ENCODE data around the gene UNC5A. TPM values are rescaled to one million over a fixed set of nuclear protein-coding genes. Genes with fewer than 3 reads are reported as not detected.
A peak's percentile ranks its signal among the peaks of the same experiment; 100 is the strongest.

The UNC5A gene
- polyA plus RNA-seq, 1 of the 3 experiments (the other 2 are of a cell fraction), result 0.46 TPM

DNA sequence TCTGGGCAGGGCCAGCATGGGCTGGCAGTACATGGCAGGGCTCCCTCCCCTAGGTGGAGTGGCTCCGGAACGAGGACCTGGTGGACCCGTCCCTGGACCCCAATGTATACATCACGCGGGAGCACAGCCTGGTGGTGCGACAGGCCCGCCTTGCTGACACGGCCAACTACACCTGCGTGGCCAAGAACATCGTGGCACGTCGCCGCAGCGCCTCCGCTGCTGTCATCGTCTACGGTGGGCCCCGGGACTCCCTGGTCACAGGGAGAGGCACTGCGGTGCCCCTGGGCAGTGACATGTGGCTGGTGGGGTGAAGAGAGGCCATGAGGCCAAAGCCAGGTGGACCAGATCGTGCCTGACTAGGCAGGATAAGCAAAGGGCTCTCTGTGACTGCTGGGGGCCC is 58.4 kb downstream of the UNC5A start:
- no peak overlapping the region for H3K9ac ChIP-seq
- CTCF ChIA-PET, result interaction anchor here (2.1 to 2.3 kb wide), 2 partner anchors 13 to 55 kb away, joined by 11 to 13 read pairs; no protein-coding TSS in a partner anchor
- no peak overlapping the region for H2AFZ ChIP-seq (ENCODE audit: low read depth)
- no peaks in the 10 kb centered on the region for H3F3A ChIP-seq (replicated peaks; ENCODE audit: insufficient read depth)
- POLR2A ChIA-PET, result no interaction called here
- H3K9me3 ChIP-seq, result no peaks in the 10 kb centered on the region
- peaks cover 4% of the 10 kb centered on the region; the same call in 1 of the 2 replicates for H3K27me3 ChIP-seq (ENCODE audit: insufficient read depth)
- H3K4me2 ChIP-seq, result no peak overlapping the region
- no peak for DNase-seq
- H3K27ac ChIP-seq (ENCODE audit: low read depth in 2 of 2, low read length in 1 of 2), result peak overlapping the region in 1 of 2 experiments; percentile 16; a peak in 1 of 4 replicates
- no peaks in the 10 kb centered on the region for H3K79me2 ChIP-seq (ENCODE audit: insufficient read depth)
- TF ChIP-seq RFX5 (IDR thresholded peaks at IDR 0.05; ENCODE audit: low read length) (no peak), EP300 (IDR thresholded peaks at IDR 0.05; ENCODE audit: borderline replicate concordance in 1 of 2, low read depth in 1 of 2, low read length in 1 of 2) (no peak), TAF1 (IDR thresholded peaks at IDR 0.05; ENCODE audit: borderline replicate concordance, low read depth, low read length) (no peak), RAD21 (IDR thresholded peaks at IDR 0.05; ENCODE audit: low read length) (no peak), FOXM1 (IDR thresholded peaks at IDR 0.05; ENCODE audit: low read depth) (no peak), RXRA (IDR thresholded peaks at IDR 0.05; ENCODE audit: borderline replicate concordance, low read depth) (no peak)
- WGBS (ENCODE audit: low lambda C conversion rate), result 75% methylated on average over 15 of the region's 20 CpGs
- H3K4me1 ChIP-seq (ENCODE audit: control insufficient read depth in 1 of 2, insufficient read depth in 2 of 2, low read depth in 1 of 2, low read length in 1 of 2), result peaks cover 0 to 52% of the 10 kb centered on the region in 2 experiments; a peak in 2 of 4 replicates
- H3K4me3 ChIP-seq (ENCODE audit: low read depth in 2 of 2, low read length in 1 of 2), result no peak overlapping the region
- no peaks in the 10 kb centered on the region for H3K36me3 ChIP-seq (replicated peaks in 1 of 2; ENCODE audit: control insufficient read depth in 1 of 2, insufficient read depth in 2 of 2, low read length in 1 of 2)
- H3K9me2 ChIP-seq, result no peaks in the 10 kb centered on the region
- H4K20me1 ChIP-seq (ENCODE audit: insufficient read depth), result no peaks in the 10 kb centered on the region

DNA sequence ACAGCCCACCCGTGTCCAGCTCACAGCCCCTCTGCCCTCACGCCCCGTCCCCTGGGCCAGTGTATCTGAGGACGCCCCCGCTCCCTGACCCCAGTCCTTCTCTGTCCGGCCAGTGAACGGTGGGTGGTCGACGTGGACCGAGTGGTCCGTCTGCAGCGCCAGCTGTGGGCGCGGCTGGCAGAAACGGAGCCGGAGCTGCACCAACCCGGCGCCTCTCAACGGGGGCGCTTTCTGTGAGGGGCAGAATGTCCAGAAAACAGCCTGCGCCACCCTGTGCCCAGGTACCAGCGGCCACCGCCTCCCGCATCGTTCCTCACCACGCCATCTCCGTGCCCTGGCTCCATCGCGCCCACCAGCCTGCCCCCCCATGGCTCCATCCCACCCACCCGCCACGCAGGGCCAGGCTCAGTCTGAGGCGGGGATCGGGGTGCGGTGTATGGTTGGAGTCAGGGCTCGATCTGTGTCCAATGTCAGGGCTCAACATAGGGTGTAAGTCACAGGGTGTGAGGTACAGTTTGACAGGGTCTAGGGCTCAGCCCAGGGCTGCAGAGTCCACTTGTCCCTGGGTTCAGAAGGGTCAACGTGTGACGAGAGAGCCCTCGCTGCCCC is 59.2 kb downstream of the UNC5A start:
- 74% methylated on average over 27 of the region's 38 CpGs for WGBS (ENCODE audit: low lambda C conversion rate)
- no peak for TF ChIP-seq RXRA (IDR thresholded peaks at IDR 0.05; ENCODE audit: borderline replicate concordance, low read depth)
- TF ChIP-seq, protein P1, sequence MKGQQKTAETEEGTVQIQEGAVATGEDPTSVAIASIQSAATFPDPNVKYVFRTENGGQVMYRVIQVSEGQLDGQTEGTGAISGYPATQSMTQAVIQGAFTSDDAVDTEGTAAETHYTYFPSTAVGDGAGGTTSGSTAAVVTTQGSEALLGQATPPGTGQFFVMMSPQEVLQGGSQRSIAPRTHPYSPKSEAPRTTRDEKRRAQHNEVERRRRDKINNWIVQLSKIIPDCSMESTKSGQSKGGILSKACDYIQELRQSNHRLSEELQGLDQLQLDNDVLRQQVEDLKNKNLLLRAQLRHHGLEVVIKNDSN (IDR thresholded peaks at IDR 0.05; ENCODE audit: borderline replicate concordance, low read depth), result no peak
- no peak for TF ChIP-seq TCF12 (IDR thresholded peaks at IDR 0.05)
- TF ChIP-seq, protein P2, sequence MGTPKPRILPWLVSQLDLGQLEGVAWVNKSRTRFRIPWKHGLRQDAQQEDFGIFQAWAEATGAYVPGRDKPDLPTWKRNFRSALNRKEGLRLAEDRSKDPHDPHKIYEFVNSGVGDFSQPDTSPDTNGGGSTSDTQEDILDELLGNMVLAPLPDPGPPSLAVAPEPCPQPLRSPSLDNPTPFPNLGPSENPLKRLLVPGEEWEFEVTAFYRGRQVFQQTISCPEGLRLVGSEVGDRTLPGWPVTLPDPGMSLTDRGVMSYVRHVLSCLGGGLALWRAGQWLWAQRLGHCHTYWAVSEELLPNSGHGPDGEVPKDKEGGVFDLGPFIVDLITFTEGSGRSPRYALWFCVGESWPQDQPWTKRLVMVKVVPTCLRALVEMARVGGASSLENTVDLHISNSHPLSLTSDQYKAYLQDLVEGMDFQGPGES (IDR thresholded peaks at IDR 0.05; ENCODE audit: low read depth, low read length), result no peak
- TF ChIP-seq RFX5 (IDR thresholded peaks at IDR 0.05; ENCODE audit: low read length), result no peak
- no peak for TF ChIP-seq TAF1 (IDR thresholded peaks at IDR 0.05; ENCODE audit: borderline replicate concordance, low read depth, low read length)
- TF ChIP-seq REST (IDR thresholded peaks at IDR 0.05; ENCODE audit: low read depth, low read length), result no peak
- TF ChIP-seq TEAD4 (IDR thresholded peaks at IDR 0.05; ENCODE audit: borderline replicate concordance, insufficient read depth), result no peak
- no peak for TF ChIP-seq NFIC (IDR thresholded peaks at IDR 0.05; ENCODE audit: borderline replicate concordance)
- TF ChIP-seq NRF1 (IDR thresholded peaks at IDR 0.05; ENCODE audit: low read depth, low read length), result no peak
- TF ChIP-seq YY1 (IDR thresholded peaks at IDR 0.05; ENCODE audit: low read depth), result no peak
- TF ChIP-seq, protein P3, sequence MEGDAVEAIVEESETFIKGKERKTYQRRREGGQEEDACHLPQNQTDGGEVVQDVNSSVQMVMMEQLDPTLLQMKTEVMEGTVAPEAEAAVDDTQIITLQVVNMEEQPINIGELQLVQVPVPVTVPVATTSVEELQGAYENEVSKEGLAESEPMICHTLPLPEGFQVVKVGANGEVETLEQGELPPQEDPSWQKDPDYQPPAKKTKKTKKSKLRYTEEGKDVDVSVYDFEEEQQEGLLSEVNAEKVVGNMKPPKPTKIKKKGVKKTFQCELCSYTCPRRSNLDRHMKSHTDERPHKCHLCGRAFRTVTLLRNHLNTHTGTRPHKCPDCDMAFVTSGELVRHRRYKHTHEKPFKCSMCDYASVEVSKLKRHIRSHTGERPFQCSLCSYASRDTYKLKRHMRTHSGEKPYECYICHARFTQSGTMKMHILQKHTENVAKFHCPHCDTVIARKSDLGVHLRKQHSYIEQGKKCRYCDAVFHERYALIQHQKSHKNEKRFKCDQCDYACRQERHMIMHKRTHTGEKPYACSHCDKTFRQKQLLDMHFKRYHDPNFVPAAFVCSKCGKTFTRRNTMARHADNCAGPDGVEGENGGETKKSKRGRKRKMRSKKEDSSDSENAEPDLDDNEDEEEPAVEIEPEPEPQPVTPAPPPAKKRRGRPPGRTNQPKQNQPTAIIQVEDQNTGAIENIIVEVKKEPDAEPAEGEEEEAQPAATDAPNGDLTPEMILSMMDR (IDR thresholded peaks at IDR 0.05), result no peak
- TF ChIP-seq USF2 (IDR thresholded peaks at IDR 0.05; ENCODE audit: borderline replicate concordance, low read depth, low read length), result no peak
- no peak for TF ChIP-seq RCOR1 (IDR thresholded peaks at IDR 0.05; ENCODE audit: low read length)

More for the DNA sequence above, 59.2 kb downstream of the UNC5A start:
- no peak overlapping the region for H3K9ac ChIP-seq
- no peaks in the 10 kb centered on the region for H4K20me1 ChIP-seq (ENCODE audit: insufficient read depth)
- no peak for DNase-seq
- H3K9me2 ChIP-seq, result no peaks in the 10 kb centered on the region
- H3K4me3 ChIP-seq (ENCODE audit: low read depth in 2 of 2, low read length in 1 of 2), result no peak overlapping the region
- POLR2A ChIA-PET, result no interaction called here
- H3F3A ChIP-seq (replicated peaks; ENCODE audit: insufficient read depth), result no peaks in the 10 kb centered on the region
- H3K27ac ChIP-seq (ENCODE audit: low read depth in 2 of 2, low read length in 1 of 2), result no peak overlapping the region
- CTCF ChIA-PET, result interaction anchor here (0.8 to 2.3 kb wide), 9 partner anchors 9 to 209 kb away, joined by 3 to 13 read pairs (median 5); no protein-coding TSS in a partner anchor
- H3K4me1 ChIP-seq (ENCODE audit: control insufficient read depth in 1 of 2, insufficient read depth in 2 of 2, low read depth in 1 of 2, low read length in 1 of 2), result peaks cover 0 to 52% of the 10 kb centered on the region in 2 experiments; a peak in 2 of 4 replicates
- no peaks in the 10 kb centered on the region for H3K79me2 ChIP-seq (ENCODE audit: insufficient read depth)
- H3K9me3 ChIP-seq, result no peaks in the 10 kb centered on the region
- H2AFZ ChIP-seq (ENCODE audit: low read depth), result no peak overlapping the region
- H3K36me3 ChIP-seq (replicated peaks in 1 of 2; ENCODE audit: control insufficient read depth in 1 of 2, insufficient read depth in 2 of 2, low read length in 1 of 2), result no peaks in the 10 kb centered on the region
- H3K4me2 ChIP-seq, result no peak overlapping the region
- H3K27me3 ChIP-seq (ENCODE audit: insufficient read depth), result peaks cover 4% of the 10 kb centered on the region; the same call in 1 of the 2 replicates
